SU-DHL-6 (cell line): ENCODE data around the gene MID2.

Source experiments
- EZH2phosphoT487 ChIP-seq: fragments of 200-600 bp; sonication (generic), shearing (Covaris generic); conservative IDR thresholded peaks from 2 replicates; pipeline ENCODE4 v1.6.1; 2018; ENCODE audit warnings: mild to moderate bottlenecking, antibody characterized with exemption, low read length, moderate library complexity, mixed read lengths
- TF ChIP-seq, protein P1 (sequence below): fragments of 200-600 bp; sonication (generic); IDR thresholded peaks from one replicate; pipeline ENCODE4 v1.5.1; 2017; ENCODE audit warnings: antibody characterized with exemption, mild to moderate bottlenecking, low read length, moderate library complexity; ENCODE audit not compliant: insufficient read depth, poor library complexity, severe bottlenecking

DNA sequence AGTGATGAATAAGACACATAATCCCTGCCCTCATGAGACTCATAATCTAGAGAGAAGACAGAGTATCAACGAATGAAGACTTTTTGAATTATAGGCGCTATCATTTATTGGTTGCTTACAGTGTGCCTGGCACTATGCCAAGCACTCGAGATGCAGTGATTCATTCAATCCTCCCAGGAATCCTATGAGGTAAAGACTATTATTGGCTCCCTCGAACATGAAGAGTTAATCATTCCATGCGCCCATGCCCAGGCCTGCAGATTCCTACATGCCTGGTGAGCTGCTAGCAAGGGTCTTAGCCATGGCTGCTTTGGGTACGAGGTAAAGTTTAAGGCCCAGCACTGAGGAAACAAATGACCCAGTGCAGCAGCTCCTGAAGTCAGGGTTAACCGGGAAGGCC is 109.5 kb downstream of the MID2 start:
- TF ChIP-seq, protein P1, sequence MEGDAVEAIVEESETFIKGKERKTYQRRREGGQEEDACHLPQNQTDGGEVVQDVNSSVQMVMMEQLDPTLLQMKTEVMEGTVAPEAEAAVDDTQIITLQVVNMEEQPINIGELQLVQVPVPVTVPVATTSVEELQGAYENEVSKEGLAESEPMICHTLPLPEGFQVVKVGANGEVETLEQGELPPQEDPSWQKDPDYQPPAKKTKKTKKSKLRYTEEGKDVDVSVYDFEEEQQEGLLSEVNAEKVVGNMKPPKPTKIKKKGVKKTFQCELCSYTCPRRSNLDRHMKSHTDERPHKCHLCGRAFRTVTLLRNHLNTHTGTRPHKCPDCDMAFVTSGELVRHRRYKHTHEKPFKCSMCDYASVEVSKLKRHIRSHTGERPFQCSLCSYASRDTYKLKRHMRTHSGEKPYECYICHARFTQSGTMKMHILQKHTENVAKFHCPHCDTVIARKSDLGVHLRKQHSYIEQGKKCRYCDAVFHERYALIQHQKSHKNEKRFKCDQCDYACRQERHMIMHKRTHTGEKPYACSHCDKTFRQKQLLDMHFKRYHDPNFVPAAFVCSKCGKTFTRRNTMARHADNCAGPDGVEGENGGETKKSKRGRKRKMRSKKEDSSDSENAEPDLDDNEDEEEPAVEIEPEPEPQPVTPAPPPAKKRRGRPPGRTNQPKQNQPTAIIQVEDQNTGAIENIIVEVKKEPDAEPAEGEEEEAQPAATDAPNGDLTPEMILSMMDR: no peak
- TF ChIP-seq EZH2phosphoT487: no peak
